Smooth muscle cell (in vitro differentiated cells): Measurements from ENCODE around the gene LRRK1. TPM values are rescaled to one million over a fixed set of nuclear protein-coding genes. Genes with fewer than 3 reads are reported as not detected.
A peak's percentile ranks its signal among the peaks of the same experiment; 100 is the strongest.

Experiments
- DNase-seq: peaks from one replicate; lab custom pipeline; 2025; ENCODE audit not compliant: unreplicated experiment; lab: John Stamatoyannopoulos, UW
- H2AFZ ChIP-seq: fragments of 200-600 bp; sonication (generic); 2 replicates; pipeline ENCODE4 v1.6.0; 2016; ENCODE audit warnings: antibody characterized with exemption, low read depth, mild to moderate bottlenecking
- H3F3A ChIP-seq: fragments of 200-600 bp; sonication (generic); 2 replicates; pipeline ENCODE4 v1.6.0; 2017; ENCODE audit warnings: antibody characterized with exemption, low read depth
- H3K27ac ChIP-seq: fragments of 200-600 bp; sonication (generic); 2 replicates; pipeline ENCODE4 v1.5.1; 2016; ENCODE audit warnings: low read depth, mild to moderate bottlenecking
- H3K27me3 ChIP-seq: fragments of 200-600 bp; sonication (generic); 2 replicates; pipeline ENCODE4 v1.6.1; 2016; ENCODE audit warnings: low read depth, mild to moderate bottlenecking
- H3K36me3 ChIP-seq: fragments of 200-600 bp; sonication (generic); 2 replicates; pipeline ENCODE4 v1.5.1; 2016; ENCODE audit warnings: low read depth
- H3K4me1 ChIP-seq: fragments of 200-600 bp; sonication (generic); 2 replicates; pipeline ENCODE4 v1.5.1; 2016; ENCODE audit warnings: low read depth
- H3K4me2 ChIP-seq: fragments of 200-600 bp; sonication (generic); 2 replicates; pipeline ENCODE4 v1.6.0; 2016; ENCODE audit warnings: mild to moderate bottlenecking
- H3K4me3 ChIP-seq: fragments of 200-600 bp; sonication (generic); 2 replicates; pipeline ENCODE4 v1.5.1; 2016; ENCODE audit warnings: mild to moderate bottlenecking
- H3K79me2 ChIP-seq: fragments of 200-600 bp; sonication (generic); 2 replicates; pipeline ENCODE4 v1.6.0; 2016; ENCODE audit warnings: low read depth, mild to moderate bottlenecking
- H3K9ac ChIP-seq: fragments of 200-600 bp; sonication (generic); 2 replicates; pipeline ENCODE4 v1.6.0; 2016; ENCODE audit warnings: low read depth
- H3K9me3 ChIP-seq: fragments of 200-600 bp; sonication (generic); replicated peaks from 2 replicates; pipeline ENCODE4 v1.5.1; 2016; ENCODE audit warnings: low read depth
- H4K20me1 ChIP-seq: fragments of 200-600 bp; sonication (generic); 2 replicates; pipeline ENCODE4 v1.6.0; 2016; ENCODE audit warnings: low read depth
- CTCF ChIP-seq: fragments of 200-600 bp; sonication (generic); IDR thresholded peaks from 2 replicates; pipeline ENCODE4 v1.5.1; 2017; ENCODE audit warnings: borderline replicate concordance, mild to moderate bottlenecking, antibody characterized with exemption; ENCODE audit not compliant: insufficient read depth, poor library complexity, severe bottlenecking
- WGBS: methylation state at CpG from one replicate; pipeline ENCODE4 v1.1.7; 2016; ENCODE audit warnings: low lambda C conversion rate; 5-methylcytosine and 5-hydroxymethylcytosine counted together
- polyA plus RNA-seq: library from polyadenylated mRNA; unstranded; fragments of >200 nt; fragmentation: Nextera tagmentation; extraction: Ambion mirVana; gene quantifications from 2 replicates; pipeline ENCODE4 v1.2.1, GENCODE V29; 2016
- total RNA-seq: library from RNA; depleted of rRNA; stranded (reverse); fragments of >200 nt; gene quantifications from 2 replicates; pipeline ENCODE4 v1.2.3, GENCODE V29; 2014

The LRRK1 gene
- total and polyA plus RNA-seq, 2 experiments from 2014 or later, result 1.1 to 1.6 TPM

DNA sequence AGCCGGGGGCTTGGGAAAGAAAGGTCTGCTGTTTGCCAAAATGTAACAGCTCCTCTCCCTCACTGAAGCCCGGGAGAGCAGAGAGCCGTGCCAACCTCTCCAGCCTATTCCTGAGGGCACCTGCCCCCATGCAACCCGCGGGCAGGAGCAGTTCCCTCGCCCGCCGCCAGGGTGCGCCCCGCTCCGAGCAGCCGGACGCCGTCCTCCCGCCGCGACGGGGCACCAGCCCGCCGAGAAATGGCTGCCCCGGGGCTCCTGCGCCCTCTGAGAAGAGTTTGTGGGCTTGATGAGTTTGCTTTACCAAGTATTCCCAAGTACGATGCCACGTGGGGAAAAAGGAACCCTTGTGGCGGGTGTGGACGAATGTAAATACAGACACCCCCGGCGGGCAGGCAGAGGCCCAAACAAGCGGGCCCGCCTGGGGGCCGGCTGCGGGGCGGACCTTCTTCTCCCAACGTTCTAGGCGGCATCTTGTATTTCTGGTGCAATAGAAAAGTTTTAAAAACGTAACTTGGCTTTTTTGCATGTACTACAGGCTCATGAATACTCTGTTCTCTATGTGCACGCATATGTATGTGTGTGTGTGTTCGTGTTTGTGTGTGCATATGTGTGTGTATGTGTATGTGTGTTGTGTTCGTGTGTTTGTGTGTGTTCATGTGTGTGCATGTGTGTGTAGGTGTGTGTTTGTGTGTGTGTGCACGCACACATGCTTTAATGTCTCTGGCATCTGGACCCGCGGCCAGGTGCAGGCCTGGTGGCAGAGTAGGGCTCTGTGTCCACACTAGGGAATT lies 169.8 kb downstream of the LRRK1 start:
- Histone ChIP-seq H3K4me2 (peak overlapping the region; percentile 68), H2AFZ (peak overlapping the region; percentile 80), H3F3A (no peaks in the 10 kb centered on the region), H3K4me3 (peak overlapping the region; percentile 28), H3K27ac (no peak overlapping the region), H3K4me1 (peaks cover 3% of the 10 kb centered on the region), H3K79me2 (peaks cover 6% of the 10 kb centered on the region), H3K27me3 (no peaks in the 10 kb centered on the region), H3K9ac (no peak overlapping the region), H3K9me3 (no peaks in the 10 kb centered on the region), H4K20me1 (no peaks in the 10 kb centered on the region), H3K36me3 (no peaks in the 10 kb centered on the region)
- DNase-seq, result peak; percentile 44
- peak; percentile 98 for TF ChIP-seq CTCF
- WGBS, result 42% methylated on average over 42 of the region's 42 CpGs

DNA sequence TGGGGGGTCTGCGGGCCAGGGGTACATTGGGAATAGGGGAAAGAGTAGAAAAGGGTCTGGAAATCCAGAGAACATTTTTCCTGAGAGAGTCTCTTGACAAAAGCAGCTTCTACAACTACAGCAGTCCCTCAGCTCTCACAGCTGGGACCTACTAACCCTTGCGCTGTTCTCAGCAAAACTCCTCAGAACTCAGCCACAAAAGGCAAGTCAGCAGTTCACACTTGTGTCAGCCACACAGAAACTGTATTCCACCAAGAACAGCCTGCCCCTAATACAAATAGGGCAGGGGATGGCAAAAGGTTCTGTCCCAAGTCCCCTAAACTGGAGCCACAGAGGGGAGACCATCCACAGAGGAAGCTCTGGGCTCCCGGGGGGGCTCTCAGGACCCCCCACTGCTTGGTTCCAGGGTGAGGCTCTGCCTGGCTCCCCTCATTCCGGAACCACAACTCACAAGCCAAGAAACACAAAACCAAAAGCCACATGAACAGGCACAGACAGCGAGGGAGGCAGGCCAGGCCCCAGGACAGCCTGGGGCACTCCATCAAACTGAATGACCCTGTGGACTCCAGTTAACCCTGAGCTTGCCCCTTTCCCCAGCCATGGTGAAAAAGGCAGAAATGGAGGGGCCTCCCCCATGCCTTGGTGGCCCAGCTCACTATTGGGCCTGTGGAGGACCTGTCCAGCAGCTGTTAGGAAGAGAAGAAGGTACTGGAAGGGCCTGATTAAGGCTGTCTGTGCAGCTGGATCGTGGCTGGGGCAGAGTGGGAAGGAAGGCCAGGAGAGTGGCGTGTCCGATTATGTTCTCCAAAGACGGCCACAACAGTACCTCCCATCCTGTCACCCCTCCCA lies 170.6 kb downstream of the LRRK1 start:
- 88% methylated on average over 9 of the region's 9 CpGs for WGBS
- Histone ChIP-seq H3K4me3 (no peak overlapping the region), H2AFZ (no peak overlapping the region), H3K36me3 (no peaks in the 10 kb centered on the region), H3K4me2 (no peak overlapping the region), H3K9ac (no peak overlapping the region), H3K27ac (no peak overlapping the region), H3K4me1 (peaks cover 3% of the 10 kb centered on the region), H3F3A (no peaks in the 10 kb centered on the region), H3K9me3 (no peaks in the 10 kb centered on the region), H4K20me1 (no peaks in the 10 kb centered on the region), H3K27me3 (no peaks in the 10 kb centered on the region), H3K79me2 (peaks cover 6% of the 10 kb centered on the region)
- TF ChIP-seq CTCF, result no peak
- DNase-seq, result no peak

GRCh38 chr15:101090428-101090790 lies 171.3 kb downstream of the LRRK1 start:
- WGBS, result 97% methylated on average over 2 of the region's 2 CpGs

More at GRCh38 chr15:101090428-101090790, 171.3 kb downstream of the LRRK1 start:
- no peak overlapping the region for H3K27ac ChIP-seq
- TF ChIP-seq CTCF, result no peak
- no peak overlapping the region for H2AFZ ChIP-seq
- H3F3A ChIP-seq, result no peaks in the 10 kb centered on the region
- H3K9me3 ChIP-seq, result no peaks in the 10 kb centered on the region
- DNase-seq, result no peak
- peaks cover 6% of the 10 kb centered on the region for H3K79me2 ChIP-seq
- peaks cover 3% of the 10 kb centered on the region for H3K4me1 ChIP-seq
- no peak overlapping the region for H3K4me3 ChIP-seq
- no peak overlapping the region for H3K4me2 ChIP-seq
- no peak overlapping the region for H3K9ac ChIP-seq
- H4K20me1 ChIP-seq, result no peaks in the 10 kb centered on the region
- H3K27me3 ChIP-seq, result no peaks in the 10 kb centered on the region
- no peaks in the 10 kb centered on the region for H3K36me3 ChIP-seq
